HEK293 (cell line): ENCODE measurements around the gene MYOD1.

ENCODE experiments used
- ZBTB21 ChIP-seq: fragments of 450-650 bp; formaldehyde crosslinking; IDR thresholded peaks from 2 replicates; pipeline ENCODE4 v1.5.1; 2017; ENCODE audit warnings: missing biosample characterization, missing genetic modification characterization
- ZNF174 ChIP-seq: fragments of 450-650 bp; formaldehyde crosslinking; IDR thresholded peaks from 2 replicates; pipeline ENCODE4 v1.5.0; 2017; ENCODE audit warnings: missing biosample characterization, mild to moderate bottlenecking, missing genetic modification characterization
- ZNF37A ChIP-seq: fragments of 450-650 bp; IDR thresholded peaks from 2 replicates; pipeline ENCODE4 v1.5.1; 2018; ENCODE audit warnings: missing biosample characterization, missing genetic modification characterization
- ZNF776 ChIP-seq: fragments of 450-650 bp; formaldehyde crosslinking; IDR thresholded peaks from 2 replicates; pipeline ENCODE4 v1.5.0; 2017; ENCODE audit warnings: missing biosample characterization, missing genetic modification characterization, borderline replicate concordance
- TF ChIP-seq, protein P1 (sequence below): fragments of 450-650 bp; formaldehyde crosslinking; IDR thresholded peaks from 2 replicates; pipeline ENCODE4 v1.5.1; 2016; ENCODE audit warnings: missing biosample characterization, missing genetic modification characterization
- TF ChIP-seq, protein P2 (sequence below): fragments of 450-650 bp; formaldehyde crosslinking; IDR thresholded peaks from 2 replicates; pipeline ENCODE4 v1.5.1; 2016; ENCODE audit warnings: missing biosample characterization, missing genetic modification characterization

DNA sequence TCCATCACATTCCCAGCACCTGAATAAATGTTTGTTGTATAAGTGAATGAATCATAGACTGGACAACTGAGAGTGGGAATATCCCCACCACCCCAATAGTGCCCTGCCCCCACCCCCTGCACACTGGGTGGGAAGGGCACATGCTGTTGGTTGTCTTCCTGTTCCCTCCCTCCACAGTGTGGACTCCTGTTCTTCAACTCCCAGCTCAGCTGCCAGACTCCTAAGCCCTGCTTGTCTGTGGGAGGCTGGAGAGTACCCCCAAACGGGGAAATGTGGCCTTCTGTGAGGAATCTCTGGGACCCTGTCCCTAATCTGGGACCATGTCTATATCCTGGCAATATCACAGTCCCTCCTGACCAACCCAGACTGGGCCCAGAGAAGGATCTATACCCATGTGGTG, 5.5 kb upstream of the MYOD1 start:
- TF ChIP-seq ZBTB21 (tag by site-specific recombination) (no peak), ZNF174 (tag by site-specific recombination) (no peak), ZNF776 (tag by site-specific recombination) (no peak), ZNF37A (tag by site-specific recombination) (no peak)
- TF ChIP-seq, protein P1, sequence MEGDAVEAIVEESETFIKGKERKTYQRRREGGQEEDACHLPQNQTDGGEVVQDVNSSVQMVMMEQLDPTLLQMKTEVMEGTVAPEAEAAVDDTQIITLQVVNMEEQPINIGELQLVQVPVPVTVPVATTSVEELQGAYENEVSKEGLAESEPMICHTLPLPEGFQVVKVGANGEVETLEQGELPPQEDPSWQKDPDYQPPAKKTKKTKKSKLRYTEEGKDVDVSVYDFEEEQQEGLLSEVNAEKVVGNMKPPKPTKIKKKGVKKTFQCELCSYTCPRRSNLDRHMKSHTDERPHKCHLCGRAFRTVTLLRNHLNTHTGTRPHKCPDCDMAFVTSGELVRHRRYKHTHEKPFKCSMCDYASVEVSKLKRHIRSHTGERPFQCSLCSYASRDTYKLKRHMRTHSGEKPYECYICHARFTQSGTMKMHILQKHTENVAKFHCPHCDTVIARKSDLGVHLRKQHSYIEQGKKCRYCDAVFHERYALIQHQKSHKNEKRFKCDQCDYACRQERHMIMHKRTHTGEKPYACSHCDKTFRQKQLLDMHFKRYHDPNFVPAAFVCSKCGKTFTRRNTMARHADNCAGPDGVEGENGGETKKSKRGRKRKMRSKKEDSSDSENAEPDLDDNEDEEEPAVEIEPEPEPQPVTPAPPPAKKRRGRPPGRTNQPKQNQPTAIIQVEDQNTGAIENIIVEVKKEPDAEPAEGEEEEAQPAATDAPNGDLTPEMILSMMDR (tag by site-specific recombination), result no peak
- TF ChIP-seq, protein P2, sequence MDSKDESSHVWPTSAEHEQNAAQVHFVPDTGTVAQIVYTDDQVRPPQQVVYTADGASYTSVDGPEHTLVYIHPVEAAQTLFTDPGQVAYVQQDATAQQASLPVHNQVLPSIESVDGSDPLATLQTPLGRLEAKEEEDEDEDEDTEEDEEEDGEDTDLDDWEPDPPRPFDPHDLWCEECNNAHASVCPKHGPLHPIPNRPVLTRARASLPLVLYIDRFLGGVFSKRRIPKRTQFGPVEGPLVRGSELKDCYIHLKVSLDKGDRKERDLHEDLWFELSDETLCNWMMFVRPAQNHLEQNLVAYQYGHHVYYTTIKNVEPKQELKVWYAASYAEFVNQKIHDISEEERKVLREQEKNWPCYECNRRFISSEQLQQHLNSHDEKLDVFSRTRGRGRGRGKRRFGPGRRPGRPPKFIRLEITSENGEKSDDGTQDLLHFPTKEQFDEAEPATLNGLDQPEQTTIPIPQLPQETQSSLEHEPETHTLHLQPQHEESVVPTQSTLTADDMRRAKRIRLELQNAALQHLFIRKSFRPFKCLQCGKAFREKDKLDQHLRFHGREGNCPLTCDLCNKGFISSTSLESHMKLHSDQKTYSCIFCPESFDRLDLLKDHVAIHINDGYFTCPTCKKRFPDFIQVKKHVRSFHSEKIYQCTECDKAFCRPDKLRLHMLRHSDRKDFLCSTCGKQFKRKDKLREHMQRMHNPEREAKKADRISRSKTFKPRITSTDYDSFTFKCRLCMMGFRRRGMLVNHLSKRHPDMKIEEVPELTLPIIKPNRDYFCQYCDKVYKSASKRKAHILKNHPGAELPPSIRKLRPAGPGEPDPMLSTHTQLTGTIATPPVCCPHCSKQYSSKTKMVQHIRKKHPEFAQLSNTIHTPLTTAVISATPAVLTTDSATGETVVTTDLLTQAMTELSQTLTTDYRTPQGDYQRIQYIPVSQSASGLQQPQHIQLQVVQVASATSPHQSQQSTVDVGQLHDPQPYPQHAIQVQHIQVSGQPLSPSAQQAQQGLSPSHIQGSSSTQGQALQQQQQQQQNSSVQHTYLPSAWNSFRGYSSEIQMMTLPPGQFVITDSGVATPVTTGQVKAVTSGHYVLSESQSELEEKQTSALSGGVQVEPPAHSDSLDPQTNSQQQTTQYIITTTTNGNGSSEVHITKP (tag by site-specific recombination), result no peak
